CD4-positive, alpha-beta T cell (primary cell): ENCODE data around the gene ST8SIA3. TPM values are rescaled to one million over a fixed set of nuclear protein-coding genes. Genes with fewer than 3 reads are reported as not detected.

ENCODE experiments used
- ATAC-seq: fragments of 200-7000 bp; cut with Tn5 transposase; one replicate; pipeline ENCODE4 v1.10.0; 2022; ENCODE audit warnings: mild to moderate bottlenecking; ENCODE audit not compliant: poor library complexity
- CTCF ChIA-PET: fragments of 350-600 bp; sonication (Branson Sonifier 250); formaldehyde crosslinking; loops from one replicate; lab custom pipeline; 2021; ENCODE audit warnings: antibody characterized with exemption, inconsistent platforms; lab: Charles Lee
- POLR2A ChIA-PET: fragments of 350-600 bp; sonication (Branson Sonifier 250); formaldehyde crosslinking; loops from one replicate; lab custom pipeline; 2021; ENCODE audit warnings: antibody characterized with exemption, inconsistent platforms; lab: Charles Lee
- DNase-seq, 14 experiments: peaks; one replicate each; pipeline ENCODE4 v3.0.0-alpha.2; 2013 to 2020; ENCODE audit warnings: mixed read lengths in 2 of 14
- H3K27ac ChIP-seq, 2 donors: one replicate each; pipeline versions ENCODE4 v1.5.1 to v1.7.0; 2013; ENCODE audit warnings: low read length in 2 of 2, low read depth in 1 of 2, mild to moderate bottlenecking in 1 of 2
- H3K27me3 ChIP-seq, 2 experiments: 1 replicate in 1 of 2; 2 replicates in 1 of 2; pipeline versions ENCODE4 v1.6.1 to v1.7.0; 2013; ENCODE audit warnings: low read length in 2 of 2, control low read depth in 1 of 2, mild to moderate bottlenecking in 1 of 2, moderate library complexity in 1 of 2; ENCODE audit not compliant: insufficient read depth in 2 of 2, control insufficient read depth in 1 of 2
- H3K36me3 ChIP-seq: one replicate; pipeline ENCODE4 v1.6.1; 2013; ENCODE audit warnings: low read length, control low read depth; ENCODE audit not compliant: insufficient read depth
- H3K4me1 ChIP-seq: one replicate; pipeline ENCODE4 v1.6.1; 2013; ENCODE audit warnings: low read length, control low read depth; ENCODE audit not compliant: insufficient read depth
- H3K4me3 ChIP-seq: one replicate; pipeline ENCODE4 v1.5.1; 2013; ENCODE audit warnings: mild to moderate bottlenecking, low read length, moderate library complexity
- H3K9me3 ChIP-seq, 2 experiments: 1 replicate in 1 of 2; 2 replicates in 1 of 2; pipeline versions ENCODE4 v1.6.1 to v1.7.0; 2013; ENCODE audit warnings: low read length in 2 of 2, mild to moderate bottlenecking in 2 of 2, control low read depth in 1 of 2, moderate library complexity in 1 of 2; ENCODE audit not compliant: control insufficient read depth in 1 of 2, insufficient read depth in 1 of 2
- H3K27ac Mint-ChIP-seq: one replicate; pipeline ENCODE4 v1.8.0; 2020; ENCODE audit warnings: mixed read lengths
- H3K27me3 Mint-ChIP-seq: one replicate; pipeline ENCODE4 v1.8.0; 2021; ENCODE audit warnings: mixed read lengths
- H3K36me3 Mint-ChIP-seq: one replicate; pipeline ENCODE4 v1.8.0; 2021; ENCODE audit warnings: low read depth, mixed read lengths
- H3K4me1 Mint-ChIP-seq: one replicate; pipeline ENCODE4 v1.8.0; 2021; ENCODE audit warnings: low read depth, mixed read lengths
- H3K4me3 Mint-ChIP-seq: one replicate; pipeline ENCODE4 v1.8.0; 2020; ENCODE audit warnings: mild to moderate bottlenecking, mixed read lengths
- H3K9me3 Mint-ChIP-seq: one replicate; pipeline ENCODE4 v1.8.0; 2020; ENCODE audit warnings: mixed read lengths
- intact Hi-C, 2 experiments: fragments of 100-400 bp; cut with DNase I in 1 of 2; cut with micrococcal nuclease in 1 of 2; formaldehyde crosslinking; loops; one replicate each; pipeline versions ENCODE4 v1.15.1 to v1.9.0; 2023 to 2025; cut with DNase I, micrococcal nuclease
- polyA plus RNA-seq, 2 donors: library from polyadenylated mRNA; unstranded; fragments of 120-200 nt; gene quantifications; one replicate each; pipeline ENCODE4 v1.2.1, GENCODE V29; 2013
- total RNA-seq, 174 experiments: library from RNA in 2 of 174; stranded (reverse) in 2 of 174; gene quantifications; one replicate each; pipeline ENCODE4 v1.2.3 and lab custom pipeline; 2021 to 2026
- TF ChIP-seq, protein P1 (sequence below): fragments of 200-600 bp; IDR thresholded peaks from one replicate; pipeline ENCODE4 v1.8.0; 2022; ENCODE audit warnings: antibody characterized with exemption, mild to moderate bottlenecking

Gene ST8SIA3, protein sequence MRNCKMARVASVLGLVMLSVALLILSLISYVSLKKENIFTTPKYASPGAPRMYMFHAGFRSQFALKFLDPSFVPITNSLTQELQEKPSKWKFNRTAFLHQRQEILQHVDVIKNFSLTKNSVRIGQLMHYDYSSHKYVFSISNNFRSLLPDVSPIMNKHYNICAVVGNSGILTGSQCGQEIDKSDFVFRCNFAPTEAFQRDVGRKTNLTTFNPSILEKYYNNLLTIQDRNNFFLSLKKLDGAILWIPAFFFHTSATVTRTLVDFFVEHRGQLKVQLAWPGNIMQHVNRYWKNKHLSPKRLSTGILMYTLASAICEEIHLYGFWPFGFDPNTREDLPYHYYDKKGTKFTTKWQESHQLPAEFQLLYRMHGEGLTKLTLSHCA
- total RNA-seq (not detected), total RNA-seq (lab: John Stamatoyannopoulos, UW) (0 to 0.11 (median 0) reads per million in 172 experiments)
- polyA plus RNA-seq (2013, experiment 1 of 2), result not detected
- polyA plus RNA-seq (2013, experiment 2 of 2), result not detected

DNA sequence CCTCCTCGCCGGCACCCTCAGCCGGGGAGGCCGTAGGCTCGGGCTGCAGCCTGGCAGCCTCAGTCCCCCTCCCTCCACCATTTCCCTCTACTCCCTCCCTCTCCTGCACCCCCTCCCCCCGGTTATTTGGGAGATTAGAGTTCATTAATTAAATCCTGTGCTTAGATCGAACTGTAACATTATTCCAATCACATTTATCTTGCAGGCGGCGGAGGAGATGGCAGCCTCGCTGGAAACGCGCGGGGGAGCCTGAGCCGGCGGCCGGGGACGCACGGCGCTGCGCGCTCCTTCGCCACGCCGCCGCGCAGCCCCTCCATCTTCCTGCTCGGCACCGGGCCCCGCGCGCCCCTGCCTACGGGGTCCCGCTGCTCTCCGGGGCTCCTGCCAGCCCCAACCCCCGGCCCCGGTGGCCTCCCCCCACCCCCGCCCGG lies at the start of gene ST8SIA3:
TSS of gene ST8SIA3 (plus strand) at position 287 of the 431 bp plus-strand sequence. CDS start 290 bp downstream, outside the sequence.
- ChIA-PET POLR2A (no interaction called here), CTCF (no interaction called here)
- H3K27ac Mint-ChIP-seq, result no peak within 1 kb of the TSS
- H3K9me3 Mint-ChIP-seq, result peaks cover 3% of the 10 kb centered on the region
- no peaks in the 10 kb centered on the region for H3K36me3 Mint-ChIP-seq
- H3K4me1 Mint-ChIP-seq, result no peaks in the 10 kb centered on the region
- TF ChIP-seq, protein P1, sequence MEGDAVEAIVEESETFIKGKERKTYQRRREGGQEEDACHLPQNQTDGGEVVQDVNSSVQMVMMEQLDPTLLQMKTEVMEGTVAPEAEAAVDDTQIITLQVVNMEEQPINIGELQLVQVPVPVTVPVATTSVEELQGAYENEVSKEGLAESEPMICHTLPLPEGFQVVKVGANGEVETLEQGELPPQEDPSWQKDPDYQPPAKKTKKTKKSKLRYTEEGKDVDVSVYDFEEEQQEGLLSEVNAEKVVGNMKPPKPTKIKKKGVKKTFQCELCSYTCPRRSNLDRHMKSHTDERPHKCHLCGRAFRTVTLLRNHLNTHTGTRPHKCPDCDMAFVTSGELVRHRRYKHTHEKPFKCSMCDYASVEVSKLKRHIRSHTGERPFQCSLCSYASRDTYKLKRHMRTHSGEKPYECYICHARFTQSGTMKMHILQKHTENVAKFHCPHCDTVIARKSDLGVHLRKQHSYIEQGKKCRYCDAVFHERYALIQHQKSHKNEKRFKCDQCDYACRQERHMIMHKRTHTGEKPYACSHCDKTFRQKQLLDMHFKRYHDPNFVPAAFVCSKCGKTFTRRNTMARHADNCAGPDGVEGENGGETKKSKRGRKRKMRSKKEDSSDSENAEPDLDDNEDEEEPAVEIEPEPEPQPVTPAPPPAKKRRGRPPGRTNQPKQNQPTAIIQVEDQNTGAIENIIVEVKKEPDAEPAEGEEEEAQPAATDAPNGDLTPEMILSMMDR, result no peak
- H3K27me3 Mint-ChIP-seq, result peaks cover 71% of the 10 kb centered on the region
- H3K4me3 Mint-ChIP-seq, result no peak within 1 kb of the TSS
- no peak within 1 kb of the TSS for H3K4me3 ChIP-seq
- DNase-seq (no peak), ATAC-seq (no peak)
- no peaks in the 10 kb centered on the region for H3K4me1 ChIP-seq
- no peak within 1 kb of the TSS for H3K27ac ChIP-seq
- peaks cover 0 to 28% of the 10 kb centered on the region in 2 experiments for H3K9me3 ChIP-seq
- peaks cover 33 to 58% of the 10 kb centered on the region in 2 experiments for H3K27me3 ChIP-seq
- intact Hi-C loops, result no loop called here
- no peaks in the 10 kb centered on the region for H3K36me3 ChIP-seq

DNA sequence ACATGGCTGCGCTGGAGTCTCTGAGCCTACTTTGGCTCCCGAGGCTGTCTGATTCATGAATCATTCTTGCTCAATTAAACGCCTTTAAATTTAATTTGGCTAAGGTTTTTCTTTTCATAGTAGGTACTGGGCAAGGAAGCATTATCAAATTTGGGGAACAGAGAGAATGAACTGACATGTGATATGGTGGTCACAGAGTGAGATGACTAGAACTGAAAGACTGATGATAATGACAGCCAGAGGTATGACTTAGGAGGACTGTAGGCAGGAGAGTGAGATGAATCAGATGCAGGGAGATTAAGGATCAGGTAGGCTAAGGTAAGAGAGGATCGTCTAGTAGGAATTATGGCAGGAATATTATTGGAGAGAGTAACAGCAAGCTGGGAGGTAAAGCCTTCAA lies 40.9 kb upstream of the ST8SIA3 start:
- Histone ChIP-seq H3K27me3 (no peaks in the 10 kb centered on the region), H3K4me1 (no peaks in the 10 kb centered on the region), H3K9me3 (no peaks in the 10 kb centered on the region), H3K4me3 (no peak overlapping the region), H3K36me3 (no peaks in the 10 kb centered on the region), H3K27ac (no peak overlapping the region)
- no peak overlapping the region for H3K4me3 Mint-ChIP-seq
- H3K9me3 Mint-ChIP-seq, result peaks cover 3% of the 10 kb centered on the region
- CTCF ChIA-PET, result interaction anchor here (0.6 kb wide), 1 partner anchor 98 kb away, joined by 4 read pairs; no protein-coding TSS in a partner anchor
- TF ChIP-seq, protein P1, result no peak
- intact Hi-C loops, result no loop called here
- POLR2A ChIA-PET, result no interaction called here
- H3K27me3 Mint-ChIP-seq, result no peaks in the 10 kb centered on the region
- H3K36me3 Mint-ChIP-seq, result no peaks in the 10 kb centered on the region
- ATAC-seq, result no peak
- no peaks in the 10 kb centered on the region for H3K4me1 Mint-ChIP-seq
- no peak overlapping the region for H3K27ac Mint-ChIP-seq
- no peak for DNase-seq

DNA sequence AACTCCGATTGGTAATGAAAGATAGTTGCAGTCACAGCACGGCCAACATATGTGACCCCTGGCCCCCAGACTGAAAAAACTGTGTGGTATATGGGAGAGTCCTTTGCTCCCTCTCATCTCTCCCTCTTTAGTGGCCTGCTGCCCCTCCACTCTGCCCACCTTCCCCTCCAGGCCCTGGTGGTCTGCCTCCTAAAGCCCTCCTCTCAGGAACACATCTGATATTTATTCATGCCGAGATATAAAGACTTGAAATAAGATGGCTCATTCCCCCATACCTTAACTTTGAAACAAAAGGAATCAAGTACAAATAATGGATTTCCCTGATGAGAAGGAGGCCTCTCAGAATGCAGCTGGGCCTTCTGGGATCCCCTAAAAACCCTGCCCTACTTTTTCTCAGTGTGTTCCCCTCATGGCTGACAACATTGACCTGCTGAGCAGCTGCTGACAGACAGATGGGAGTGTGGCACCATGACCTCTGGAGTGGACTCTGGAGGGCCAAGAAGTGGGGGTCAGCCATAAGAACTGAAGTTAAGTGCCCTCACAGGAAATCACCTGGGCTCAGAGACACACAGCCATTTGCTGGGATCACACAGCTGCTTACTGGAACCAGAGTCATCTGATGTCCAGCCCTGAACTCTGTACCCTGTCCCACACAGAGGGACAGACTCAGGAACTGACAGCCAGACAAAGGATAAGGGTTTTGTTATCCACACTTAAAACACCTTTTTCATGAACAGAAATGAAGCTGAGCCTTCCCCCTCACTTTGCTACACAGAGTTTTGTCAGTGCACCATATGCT lies 39.8 kb upstream of the ST8SIA3 start:
- no peaks in the 10 kb centered on the region for H3K9me3 ChIP-seq
- no peak for DNase-seq
- CTCF ChIA-PET, result no interaction called here
- Mint-ChIP-seq H3K27ac (no peak overlapping the region), H3K27me3 (no peaks in the 10 kb centered on the region), H3K4me3 (no peak overlapping the region), H3K36me3 (no peaks in the 10 kb centered on the region), H3K4me1 (no peaks in the 10 kb centered on the region), H3K9me3 (peaks cover 3% of the 10 kb centered on the region)
- intact Hi-C loops, result no loop called here
- TF ChIP-seq, protein P1, result no peak
- H3K4me3 ChIP-seq, result no peak overlapping the region
- no peak overlapping the region for H3K27ac ChIP-seq
- H3K4me1 ChIP-seq, result no peaks in the 10 kb centered on the region
- H3K27me3 ChIP-seq, result no peaks in the 10 kb centered on the region
- no peak for ATAC-seq
- POLR2A ChIA-PET, result no interaction called here
- H3K36me3 ChIP-seq, result no peaks in the 10 kb centered on the region
